Lung (tissue), 12 donors: ENCODE data around the gene USP47. TPM values are rescaled to one million over a fixed set of nuclear protein-coding genes. Genes with fewer than 3 reads are reported as not detected.

Experiments
- ATAC-seq: fragments of 200-7000 bp; cut with Tn5 transposase; one replicate; pipeline ENCODE4 v1.9.1; 2020; ENCODE audit warnings: moderate number of reproducible peaks; ENCODE audit not compliant: insufficient read depth, low FRiP score
- DNase-seq, 3 donors: peaks; one replicate each; pipeline ENCODE4 v3.0.0-alpha.2; 2013 to 2017
- H3K27ac ChIP-seq, 2 donors: one replicate each; pipeline ENCODE4 v1.5.1; 2013; ENCODE audit warnings: mild to moderate bottlenecking in 2 of 2, moderate library complexity in 2 of 2, control low read depth in 1 of 2, inconsistent platforms in 1 of 2, low read depth in 1 of 2, low read length in 1 of 2
- H3K27me3 ChIP-seq, 3 donors: one replicate each; pipeline ENCODE4 v1.5.1; 2013; ENCODE audit warnings: low read length in 2 of 3; ENCODE audit not compliant: control insufficient read depth in 3 of 3, insufficient read depth in 3 of 3
- H3K36me3 ChIP-seq, 4 donors: one replicate each; pipeline ENCODE4 v1.5.1; 2013; ENCODE audit warnings: low read length in 4 of 4, mild to moderate bottlenecking in 1 of 4, moderate library complexity in 1 of 4; ENCODE audit not compliant: control insufficient read depth in 4 of 4, insufficient read depth in 4 of 4
- H3K4me1 ChIP-seq, 5 donors: one replicate each; pipeline ENCODE4 v1.5.1; 2013; ENCODE audit warnings: low read length in 5 of 5, mild to moderate bottlenecking in 2 of 5, moderate library complexity in 1 of 5; ENCODE audit not compliant: control insufficient read depth in 5 of 5, insufficient read depth in 5 of 5
- H3K4me3 ChIP-seq: one replicate; pipeline ENCODE4 v1.5.1; 2013; ENCODE audit warnings: mild to moderate bottlenecking, control low read depth, moderate library complexity
- H3K9ac ChIP-seq, 2 donors: one replicate each; pipeline ENCODE4 v1.5.1; 2013; ENCODE audit warnings: low read length in 2 of 2, control low read depth in 1 of 2; ENCODE audit not compliant: insufficient read depth in 1 of 2
- H3K9me3 ChIP-seq, 4 donors: one replicate each; pipeline ENCODE4 v1.5.1; 2013; ENCODE audit warnings: low read length in 3 of 4, mild to moderate bottlenecking in 1 of 4, moderate library complexity in 1 of 4; ENCODE audit not compliant: control insufficient read depth in 4 of 4, insufficient read depth in 3 of 4
- CTCF ChIP-seq: IDR thresholded peaks from 2 replicates; pipeline ENCODE4 v1.5.1; 2012; ENCODE audit warnings: mild to moderate bottlenecking; ENCODE audit errors: control extremely low read depth, extremely low read depth
- WGBS, 2 donors: extraction: QIAGEN DNeasy Blood & Tissue Kit; methylation state at CpG; one replicate each; pipeline ENCODE4 v1.1.7; 2013; 5-methylcytosine and 5-hydroxymethylcytosine counted together
- polyA plus RNA-seq, 2 donors: library from polyadenylated mRNA; stranded (reverse); fragments of 200-250 nt; gene quantifications; one replicate each; pipeline ENCODE4 v1.2.1, GENCODE V29; 2013
- total RNA-seq, 2 donors: library from RNA; depleted of rRNA in 1 of 2; stranded (reverse); fragments of >200 nt in 1 of 2; gene quantifications; one replicate each; pipeline ENCODE4 v1.2.1, GENCODE V29; 2014 to 2021
- donor health status: control.
- donor health status: control.
- donor health status: Bipolar disorder and iron deficiency.
- donor health status: healthy.
- donor health status: DM: yes; HTN: yes; CAD: no.

USP47 gene
- total and polyA plus RNA-seq, 4 donors, result 20.4 to 183 (median 31.9) TPM

- H3K9ac ChIP-seq, result no peak overlapping the region
- WGBS, 2 donors, result 88 to 89% methylated on average over 35 of the region's 35 CpGs
These were observed 30.7 kb upstream of the USP47 start for GRCh38 chr11:11810764-11811726.

GRCh38 chr11:11813288-11813962 lies 28.3 kb upstream of the USP47 start:
- DNase-seq, result peak; percentile 71 to 89 (median 86)
- Histone ChIP-seq H3K9me3 (no peaks in the 10 kb centered on the region), H3K27ac (peak overlapping the region in 1 of 2 donors; percentile 51), H3K36me3 (no peaks in the 10 kb centered on the region), H3K27me3 (no peaks in the 10 kb centered on the region), H3K4me1 (peaks cover 0 to 34% (median 15%) of the 10 kb centered on the region in 5 donors), H3K9ac (peak overlapping the region in 1 of 2 donors; percentile 20), H3K4me3 (no peak overlapping the region)
- TF ChIP-seq CTCF, result no peak
- ATAC-seq, result peak; percentile 50
- WGBS, 2 donors, result 56 to 81% methylated on average over 3 of the region's 3 CpGs

More at GRCh38 chr11:11810764-11811726, 30.7 kb upstream of the USP47 start:
- no peak for ATAC-seq
- no peak for TF ChIP-seq CTCF
- no peak for DNase-seq
- Histone ChIP-seq H3K27me3 (no peaks in the 10 kb centered on the region), H3K4me1 (peaks cover 0 to 51% (median 15%) of the 10 kb centered on the region in 5 donors), H3K4me3 (no peak overlapping the region), H3K27ac (no peak overlapping the region), H3K9me3 (no peaks in the 10 kb centered on the region), H3K36me3 (no peaks in the 10 kb centered on the region)

- Histone ChIP-seq H3K27me3 (no peaks in the 10 kb centered on the region), H3K36me3 (no peaks in the 10 kb centered on the region), H3K9me3 (no peaks in the 10 kb centered on the region), H3K4me3 (no peak overlapping the region), H3K4me1 (peaks cover 0 to 23% (median 19%) of the 10 kb centered on the region in 5 donors), H3K9ac (no peak overlapping the region), H3K27ac (no peak overlapping the region)
- ATAC-seq (no peak), DNase-seq (no peak)
- no peak for TF ChIP-seq CTCF
- WGBS, 2 donors, result 89 to 91% methylated on average over 7 of the region's 7 CpGs
These were observed 26.9 kb upstream of the USP47 start for GRCh38 chr11:11814614-11815452.
